ENCODE measurements around the gene ZSCAN32.

Gene ZSCAN32

GRCh38 chr16:3349175-3349574 lies 51.6 kb downstream of the ZSCAN32 start:
- Histone ChIP-seq H3K4me3 (replicated peaks; ENCODE audit: low read depth, low read length) (no peak overlapping the region), H3K36me3 (ENCODE audit: control insufficient read depth, insufficient read depth, low read length) (no peaks in the 10 kb centered on the region), H3K27me3 (replicated peaks; ENCODE audit: control insufficient read depth, insufficient read depth, low read length) (no peaks in the 10 kb centered on the region)
- TF ChIP-seq, protein P1, sequence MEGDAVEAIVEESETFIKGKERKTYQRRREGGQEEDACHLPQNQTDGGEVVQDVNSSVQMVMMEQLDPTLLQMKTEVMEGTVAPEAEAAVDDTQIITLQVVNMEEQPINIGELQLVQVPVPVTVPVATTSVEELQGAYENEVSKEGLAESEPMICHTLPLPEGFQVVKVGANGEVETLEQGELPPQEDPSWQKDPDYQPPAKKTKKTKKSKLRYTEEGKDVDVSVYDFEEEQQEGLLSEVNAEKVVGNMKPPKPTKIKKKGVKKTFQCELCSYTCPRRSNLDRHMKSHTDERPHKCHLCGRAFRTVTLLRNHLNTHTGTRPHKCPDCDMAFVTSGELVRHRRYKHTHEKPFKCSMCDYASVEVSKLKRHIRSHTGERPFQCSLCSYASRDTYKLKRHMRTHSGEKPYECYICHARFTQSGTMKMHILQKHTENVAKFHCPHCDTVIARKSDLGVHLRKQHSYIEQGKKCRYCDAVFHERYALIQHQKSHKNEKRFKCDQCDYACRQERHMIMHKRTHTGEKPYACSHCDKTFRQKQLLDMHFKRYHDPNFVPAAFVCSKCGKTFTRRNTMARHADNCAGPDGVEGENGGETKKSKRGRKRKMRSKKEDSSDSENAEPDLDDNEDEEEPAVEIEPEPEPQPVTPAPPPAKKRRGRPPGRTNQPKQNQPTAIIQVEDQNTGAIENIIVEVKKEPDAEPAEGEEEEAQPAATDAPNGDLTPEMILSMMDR (IDR thresholded peaks at IDR 0.05; ENCODE audit: insufficient read depth, low read length, poor library complexity, severe bottlenecking) = no peak
- DNase-seq (ENCODE audit: extremely low read depth, insufficient read length) = no peak

GRCh38 chr16:3348547-3349167 lies 52.1 kb downstream of the ZSCAN32 start:
- Histone ChIP-seq H3K27me3 (replicated peaks; ENCODE audit: control insufficient read depth, insufficient read depth, low read length) (no peaks in the 10 kb centered on the region), H3K36me3 (ENCODE audit: control insufficient read depth, insufficient read depth, low read length) (no peaks in the 10 kb centered on the region), H3K4me3 (replicated peaks; ENCODE audit: low read depth, low read length) (no peak overlapping the region)
- TF ChIP-seq, protein P1 (IDR thresholded peaks at IDR 0.05; ENCODE audit: insufficient read depth, low read length, poor library complexity, severe bottlenecking) = no peak
- peak; percentile 36 for DNase-seq (ENCODE audit: extremely low read depth, insufficient read length)

GRCh38 chr16:3347586-3347985 lies 53.2 kb downstream of the ZSCAN32 start:
- no peak overlapping the region for H3K4me3 ChIP-seq (replicated peaks; ENCODE audit: low read depth, low read length)
- no peaks in the 10 kb centered on the region for H3K27me3 ChIP-seq (replicated peaks; ENCODE audit: control insufficient read depth, insufficient read depth, low read length)
- TF ChIP-seq, protein P1 (IDR thresholded peaks at IDR 0.05; ENCODE audit: insufficient read depth, low read length, poor library complexity, severe bottlenecking) = no peak
- no peak for DNase-seq (ENCODE audit: extremely low read depth, insufficient read length)
- H3K36me3 ChIP-seq (ENCODE audit: control insufficient read depth, insufficient read depth, low read length) = no peaks in the 10 kb centered on the region

GRCh38 chr16:3346041-3346440 lies 54.8 kb downstream of the ZSCAN32 start:
- TF ChIP-seq, protein P1 (IDR thresholded peaks at IDR 0.05; ENCODE audit: insufficient read depth, low read length, poor library complexity, severe bottlenecking) = no peak
- Histone ChIP-seq H3K27me3 (replicated peaks; ENCODE audit: control insufficient read depth, insufficient read depth, low read length) (no peaks in the 10 kb centered on the region), H3K4me3 (replicated peaks; ENCODE audit: low read depth, low read length) (no peak overlapping the region), H3K36me3 (ENCODE audit: control insufficient read depth, insufficient read depth, low read length) (no peaks in the 10 kb centered on the region)
- no peak for DNase-seq (ENCODE audit: extremely low read depth, insufficient read length)
